Subcutaneous adipose tissue (tissue), 4 donors: ENCODE measurements around the gene ACAP1. TPM values are rescaled to one million over a fixed set of nuclear protein-coding genes. Genes with fewer than 3 reads are reported as not detected.

Source experiments
- total RNA-seq, 4 donors: library from RNA; depleted of rRNA; stranded (reverse); fragments of >200 nt; gene quantifications; one replicate each; pipeline ENCODE4 v1.1.0, GENCODE V29; 2016
- TF ChIP-seq, protein P1 (sequence below): fragments of 450-650 bp; IDR thresholded peaks from one replicate; pipeline ENCODE4 v1.5.1; 2016; ENCODE audit warnings: low read depth, mild to moderate bottlenecking, control low read depth, antibody characterized with exemption, moderate library complexity

The ACAP1 gene
- total RNA-seq, 4 donors from 2014 or later = 1.8 to 8.4 (median 4.0) TPM

DNA sequence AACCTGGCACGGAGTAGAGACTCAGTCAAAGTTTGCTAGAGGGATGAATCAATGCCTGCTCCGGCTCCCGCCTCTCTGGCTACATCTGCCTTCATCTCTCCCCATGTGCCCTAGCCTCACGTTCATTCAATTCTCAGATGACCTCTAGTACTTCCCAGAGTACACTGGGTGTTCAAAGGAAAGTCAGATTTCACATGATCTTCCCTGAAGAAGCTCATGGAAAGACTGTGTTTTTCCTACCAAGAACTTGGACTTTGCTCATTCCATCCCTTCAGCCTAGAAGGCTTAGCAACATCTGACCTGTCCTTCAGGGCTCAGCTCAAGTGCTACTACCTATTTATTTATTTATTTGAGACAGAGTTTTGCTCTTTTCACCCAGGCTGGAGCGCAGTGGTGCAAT is 33.5 kb downstream of the ACAP1 start:
- TF ChIP-seq, protein P1, sequence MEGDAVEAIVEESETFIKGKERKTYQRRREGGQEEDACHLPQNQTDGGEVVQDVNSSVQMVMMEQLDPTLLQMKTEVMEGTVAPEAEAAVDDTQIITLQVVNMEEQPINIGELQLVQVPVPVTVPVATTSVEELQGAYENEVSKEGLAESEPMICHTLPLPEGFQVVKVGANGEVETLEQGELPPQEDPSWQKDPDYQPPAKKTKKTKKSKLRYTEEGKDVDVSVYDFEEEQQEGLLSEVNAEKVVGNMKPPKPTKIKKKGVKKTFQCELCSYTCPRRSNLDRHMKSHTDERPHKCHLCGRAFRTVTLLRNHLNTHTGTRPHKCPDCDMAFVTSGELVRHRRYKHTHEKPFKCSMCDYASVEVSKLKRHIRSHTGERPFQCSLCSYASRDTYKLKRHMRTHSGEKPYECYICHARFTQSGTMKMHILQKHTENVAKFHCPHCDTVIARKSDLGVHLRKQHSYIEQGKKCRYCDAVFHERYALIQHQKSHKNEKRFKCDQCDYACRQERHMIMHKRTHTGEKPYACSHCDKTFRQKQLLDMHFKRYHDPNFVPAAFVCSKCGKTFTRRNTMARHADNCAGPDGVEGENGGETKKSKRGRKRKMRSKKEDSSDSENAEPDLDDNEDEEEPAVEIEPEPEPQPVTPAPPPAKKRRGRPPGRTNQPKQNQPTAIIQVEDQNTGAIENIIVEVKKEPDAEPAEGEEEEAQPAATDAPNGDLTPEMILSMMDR = no peak

DNA sequence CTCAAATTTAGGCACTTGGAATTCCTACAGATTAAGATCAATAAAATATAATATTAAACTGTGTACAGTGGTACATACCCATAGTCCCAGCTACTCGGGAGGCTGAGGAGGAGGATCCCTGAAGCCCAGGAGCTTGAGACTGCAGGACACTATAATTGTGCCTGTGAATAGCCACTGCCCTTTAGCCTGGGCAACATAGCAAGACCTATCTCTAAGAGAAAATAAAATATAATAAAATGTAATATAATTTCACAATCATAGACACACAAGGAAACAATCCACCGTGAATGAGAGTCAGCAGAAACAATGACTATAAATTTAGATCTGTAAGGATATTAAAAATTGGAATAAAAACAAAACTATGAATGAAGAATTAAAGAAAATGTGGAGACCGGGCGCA is 34.5 kb downstream of the ACAP1 start:
- TF ChIP-seq, protein P1 = no peak

DNA sequence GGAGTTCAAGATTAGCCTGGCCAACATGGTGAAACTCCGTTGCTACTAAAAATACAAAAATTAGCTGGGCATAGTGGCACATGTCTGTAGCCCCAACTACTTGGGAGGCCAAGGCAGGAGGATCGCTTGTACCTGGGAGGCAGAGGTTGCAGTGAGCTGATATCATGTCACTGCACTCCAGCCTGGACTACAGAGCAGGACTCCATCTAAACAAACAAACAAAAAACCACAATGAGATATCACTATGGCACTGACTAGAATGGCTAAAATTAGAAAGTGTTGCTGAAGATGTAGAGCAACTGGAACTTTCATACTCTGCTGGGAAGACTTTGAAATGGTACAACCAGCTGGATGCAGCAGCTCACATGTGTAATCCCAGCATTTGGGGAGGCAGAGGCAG is 38.0 kb downstream of the ACAP1 start:
- TF ChIP-seq, protein P1 = no peak

- TF ChIP-seq, protein P1 = no peak
These were observed 42.8 kb downstream of the ACAP1 start for GRCh38 chr17:7379134-7379533.

DNA sequence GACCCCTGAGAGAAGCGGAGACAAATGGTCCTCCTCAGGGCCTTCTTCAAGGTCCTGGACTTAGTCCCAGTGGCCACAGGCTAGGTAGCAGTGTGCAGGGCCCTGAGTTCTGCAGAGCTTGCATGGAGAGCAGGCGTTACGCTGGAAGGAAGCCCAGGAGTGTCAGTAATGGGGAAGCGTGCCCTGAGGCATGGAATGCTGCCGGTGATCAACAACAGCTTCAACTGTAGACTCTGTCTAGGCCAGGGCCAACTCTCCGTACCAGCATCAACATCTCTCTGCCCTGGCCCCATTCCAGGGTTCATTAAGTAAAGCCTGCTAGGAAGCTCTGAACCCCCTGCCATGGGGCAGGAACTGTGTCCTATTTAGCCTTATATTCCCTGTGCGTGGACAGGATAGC is 44.0 kb downstream of the ACAP1 start:
- TF ChIP-seq, protein P1 = no peak

GRCh38 chr17:7380855-7381683 is 44.7 kb downstream of the ACAP1 start, which contains the start of gene TNK1:
Gene TNK1, plus strand, starts transcription at chr17:7381089. Its CDS starts 1,838 bp downstream, at chr17:7382927.
- TF ChIP-seq, protein P1 = no peak

DNA sequence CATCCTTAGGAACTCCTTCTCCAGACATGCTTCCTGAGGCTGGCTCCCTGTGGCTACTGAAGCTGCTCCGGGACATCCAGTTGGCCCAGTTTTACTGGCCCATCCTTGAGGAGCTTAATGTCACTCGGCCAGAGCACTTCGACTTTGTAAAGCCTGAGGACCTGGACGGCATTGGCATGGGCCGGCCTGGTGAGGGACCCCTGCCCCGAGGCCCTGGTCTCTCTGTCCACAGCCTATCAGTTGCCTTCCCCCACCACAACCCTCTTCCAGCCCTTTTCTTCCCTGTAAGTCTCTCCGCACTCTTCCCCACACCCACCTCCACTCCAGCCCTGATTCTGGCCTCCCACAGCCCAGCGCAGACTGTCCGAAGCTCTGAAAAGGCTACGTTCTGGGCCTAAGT is 46.6 kb downstream of the ACAP1 start:
- TF ChIP-seq, protein P1 = no peak
